ENCODE data around the gene ITPR3. TPM values are rescaled to one million over a fixed set of nuclear protein-coding genes. Genes with fewer than 3 reads are reported as not detected.

ITPR3 gene
- total RNA-seq, 6 donors from 2014 or later, result 95.6 to 179 (median 137) TPM

DNA sequence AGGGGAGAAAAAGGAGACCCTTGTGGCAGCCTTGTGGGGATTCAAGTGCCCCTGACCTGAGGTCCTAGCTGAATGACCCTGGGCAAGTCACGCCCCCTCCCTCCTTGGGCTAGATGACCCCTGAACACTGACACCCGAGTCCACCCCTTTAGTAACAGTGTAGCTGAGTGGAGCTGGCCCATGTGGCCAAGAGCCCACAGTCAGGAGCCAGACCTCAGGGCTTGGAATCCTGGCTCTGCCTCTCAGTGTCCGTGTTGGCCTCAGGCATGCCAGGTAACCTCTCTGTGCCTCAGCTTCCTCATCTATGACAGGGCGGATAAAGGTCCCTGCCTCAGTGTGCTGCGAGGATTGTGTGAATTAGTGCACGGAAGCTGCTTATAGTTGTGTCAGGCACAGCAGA is 111.3 kb downstream of the ITPR3 start:
- ATAC-seq (ENCODE audit: low FRiP score in 2 of 2) (no peak), DNase-seq (no peak)
- H3K4me3 ChIP-seq, result no peak overlapping the region
- TF ChIP-seq EP300 (IDR thresholded peaks at IDR 0.05), result no peak
- TF ChIP-seq POLR2AphosphoS5 (IDR thresholded peaks at IDR 0.05), result no peak
- no peak for TF ChIP-seq CTCF (IDR thresholded peaks at IDR 0.05)
- no peak for TF ChIP-seq POLR2A (IDR thresholded peaks at IDR 0.05)
- no peak overlapping the region for H3K27ac ChIP-seq
- H3K9me3 ChIP-seq, result no peaks in the 10 kb centered on the region
- H3K4me1 ChIP-seq, result peaks cover 0 to 7% (median 0%) of the 10 kb centered on the region in 4 donors
- H3K27me3 ChIP-seq, result no peaks in the 10 kb centered on the region
- peaks cover 0 to 24% (median 5%) of the 10 kb centered on the region in 4 donors for H3K36me3 ChIP-seq
- WGBS, 2 donors, result 88 to 100% methylated on average over 1 to 6 of the region's 6 CpGs

GRCh38 chr6:33732817-33733708 is 111.9 kb downstream of the ITPR3 start:
- H3K9me3 ChIP-seq, result no peaks in the 10 kb centered on the region
- no peak for ATAC-seq (ENCODE audit: low FRiP score in 2 of 2)
- no peak for TF ChIP-seq POLR2AphosphoS5 (IDR thresholded peaks at IDR 0.05)
- TF ChIP-seq POLR2A (IDR thresholded peaks at IDR 0.05), result no peak
- no peak for TF ChIP-seq EP300 (IDR thresholded peaks at IDR 0.05)
- peaks cover 0 to 24% (median 5%) of the 10 kb centered on the region in 4 donors for H3K36me3 ChIP-seq
- H3K4me1 ChIP-seq, result peaks cover 0 to 7% (median 0%) of the 10 kb centered on the region in 4 donors
- H3K4me3 ChIP-seq, result no peak overlapping the region
- H3K27me3 ChIP-seq, result no peaks in the 10 kb centered on the region
- DNase-seq, result no peak
- no peak overlapping the region for H3K27ac ChIP-seq
- 85 to 86% methylated on average over 8 to 11 of the region's 13 CpGs for WGBS, 2 donors

DNA sequence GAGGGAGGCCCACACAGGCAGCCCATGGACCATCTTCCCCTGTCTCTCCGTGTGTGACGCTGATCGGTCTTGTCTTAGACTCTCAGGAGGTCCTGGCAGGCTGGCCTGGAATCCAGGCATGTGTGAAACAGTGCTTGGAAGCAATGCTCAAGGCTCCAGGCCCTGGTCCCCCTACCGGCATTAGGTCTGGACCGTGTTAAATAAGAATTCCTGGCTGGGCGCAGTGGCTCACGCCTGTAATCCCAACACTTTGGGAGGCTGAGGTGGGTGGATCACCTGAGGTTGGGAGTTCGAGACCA is 112.5 kb downstream of the ITPR3 start:
- DNase-seq, result no peak
- WGBS, 2 donors, result 96 to 100% methylated on average over 3 to 6 of the region's 8 CpGs
- no peak overlapping the region for H3K27ac ChIP-seq
- TF ChIP-seq CTCF (IDR thresholded peaks at IDR 0.05) (no peak), POLR2A (IDR thresholded peaks at IDR 0.05) (no peak), POLR2AphosphoS5 (IDR thresholded peaks at IDR 0.05) (no peak), EP300 (IDR thresholded peaks at IDR 0.05) (no peak)
- no peaks in the 10 kb centered on the region for H3K9me3 ChIP-seq
- H3K27me3 ChIP-seq, result no peaks in the 10 kb centered on the region
- peaks cover 0 to 7% (median 0%) of the 10 kb centered on the region in 4 donors for H3K4me1 ChIP-seq
- no peak overlapping the region for H3K4me3 ChIP-seq
- ATAC-seq (ENCODE audit: low FRiP score in 2 of 2), result no peak
- H3K36me3 ChIP-seq, result peaks cover 0 to 24% (median 5%) of the 10 kb centered on the region in 4 donors

DNA sequence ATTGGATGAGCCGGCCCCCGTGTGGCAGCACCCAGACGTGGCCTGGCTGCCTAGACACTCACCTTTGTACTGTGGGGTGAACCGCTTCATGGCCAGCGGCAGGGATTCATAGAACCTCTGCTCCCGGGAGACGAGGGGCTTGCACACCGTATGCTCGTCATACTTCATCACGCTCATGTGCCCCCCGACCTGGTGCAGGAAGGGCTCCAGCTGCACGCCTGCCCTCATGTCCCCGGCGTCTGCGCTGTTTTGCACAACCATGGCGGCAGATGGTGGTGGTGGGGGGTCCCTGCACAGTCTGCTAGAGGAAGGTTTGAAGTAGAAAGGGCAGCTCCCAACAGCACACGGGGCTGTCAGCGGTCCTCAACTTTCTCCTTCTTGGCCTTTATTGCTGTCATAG is 114.1 kb downstream of the ITPR3 start:
- ATAC-seq (ENCODE audit: low FRiP score in 2 of 2), result no peak
- H3K27ac ChIP-seq, result no peak overlapping the region
- DNase-seq, result no peak
- H3K27me3 ChIP-seq, result no peaks in the 10 kb centered on the region
- 75 to 81% methylated on average over 16 to 18 of the region's 18 CpGs for WGBS, 2 donors
- H3K36me3 ChIP-seq, result peaks cover 0 to 24% (median 5%) of the 10 kb centered on the region in 4 donors
- H3K9me3 ChIP-seq, result no peaks in the 10 kb centered on the region
- no peak overlapping the region for H3K4me3 ChIP-seq
- peaks cover 0 to 10% (median 4%) of the 10 kb centered on the region in 4 donors for H3K4me1 ChIP-seq
- TF ChIP-seq POLR2A (IDR thresholded peaks at IDR 0.05), result no peak
- no peak for TF ChIP-seq POLR2AphosphoS5 (IDR thresholded peaks at IDR 0.05)
- TF ChIP-seq EP300 (IDR thresholded peaks at IDR 0.05), result no peak
- TF ChIP-seq CTCF (IDR thresholded peaks at IDR 0.05), result no peak

GRCh38 chr6:33737267-33738026 is 116.3 kb downstream of the ITPR3 start:
- H3K27ac ChIP-seq, result no peak overlapping the region
- TF ChIP-seq EP300 (IDR thresholded peaks at IDR 0.05) (no peak), POLR2A (IDR thresholded peaks at IDR 0.05) (no peak), CTCF (IDR thresholded peaks at IDR 0.05) (no peak), POLR2AphosphoS5 (IDR thresholded peaks at IDR 0.05) (no peak)
- peaks cover 0 to 9% (median 3%) of the 10 kb centered on the region in 4 donors for H3K4me1 ChIP-seq
- WGBS, 2 donors, result 82 to 84% methylated on average over 11 to 15 of the region's 15 CpGs
- no peaks in the 10 kb centered on the region for H3K27me3 ChIP-seq
- DNase-seq (no peak), ATAC-seq (ENCODE audit: low FRiP score in 2 of 2) (no peak)
- H3K9me3 ChIP-seq, result no peaks in the 10 kb centered on the region
- H3K4me3 ChIP-seq, result no peak overlapping the region
- H3K36me3 ChIP-seq, result peaks cover 0 to 21% (median 5%) of the 10 kb centered on the region in 4 donors
